Panc1 (cell line): ENCODE measurements around the gene KCNK15. TPM values are rescaled to one million over a fixed set of nuclear protein-coding genes. Genes with fewer than 3 reads are reported as not detected.
"Not testable (repeated sequence)": the region's sequence is repeated elsewhere in the genome, so short reads cannot be mapped to it uniquely, and the experiment has no call there.

Source experiments
- ATAC-seq: fragments of 200-7000 bp; cut with Tn5 transposase; 2 replicates; pipeline ENCODE4 v1.9.1; 2020; ENCODE audit warnings: mild to moderate bottlenecking, moderate library complexity
- Bru-seq: library from RNA; stranded (reverse); fragments of 400-500 nt; gene quantifications from one replicate; lab custom pipeline; 2021; lab: Mats Ljungman, UMichigan
- BruChase-seq, 2 experiments: library from RNA; stranded (reverse); fragments of 400-500 nt; gene quantifications; one replicate each; lab custom pipeline; 2021; lab: Mats Ljungman, UMichigan
- BruUV-seq: library from RNA; stranded (reverse); fragments of 400-500 nt; replicated peaks from 2 replicates; lab custom pipeline; 2021; lab: Mats Ljungman, UMichigan
- CTCF ChIA-PET: fragments of 300-600 bp; sonication (Branson Sonifier 250); formaldehyde crosslinking; loops from one replicate; lab custom pipeline; 2022; ENCODE audit warnings: antibody characterized with exemption; lab: Charles Lee
- POLR2A ChIA-PET: fragments of 300-600 bp; sonication (Branson Sonifier 250); formaldehyde crosslinking; loops from one replicate; lab custom pipeline; 2022; ENCODE audit warnings: antibody characterized with exemption; lab: Charles Lee
- DNase-seq: peaks from one replicate; pipeline ENCODE4 v3.0.0-alpha.2; 2010; ENCODE audit warnings: low read depth, low spot score
- H3K27ac ChIP-seq: 2 replicates; pipeline ENCODE4 v1.5.1; 2011; ENCODE audit warnings: mild to moderate bottlenecking, low read length, inconsistent platforms
- H3K27me3 ChIP-seq: fragments of 200-500 bp; sonication (Bioruptor generic); 2 replicates; pipeline ENCODE4 v1.6.0; 2014; ENCODE audit warnings: low read length, inconsistent platforms; ENCODE audit not compliant: control insufficient read depth, insufficient read depth
- H3K36me3 ChIP-seq: fragments of 200-500 bp; sonication (Bioruptor generic); 2 replicates; pipeline ENCODE4 v1.5.1; 2014; ENCODE audit warnings: inconsistent platforms, mild to moderate bottlenecking, low read length, moderate library complexity; ENCODE audit not compliant: control insufficient read depth, insufficient read depth
- H3K4me1 ChIP-seq: 2 replicates; pipeline ENCODE4 v1.5.1; 2011; ENCODE audit warnings: inconsistent platforms, mild to moderate bottlenecking, low read length, moderate library complexity; ENCODE audit not compliant: control insufficient read depth, insufficient read depth
- H3K4me3 ChIP-seq, 2 experiments: 2 replicates each; pipeline ENCODE4 v1.5.1; 2011 to 2012; ENCODE audit warnings: low read depth in 2 of 2, low read length in 2 of 2, mild to moderate bottlenecking in 2 of 2, inconsistent platforms in 1 of 2, moderate library complexity in 1 of 2
- H3K9me3 ChIP-seq: fragments of 200-500 bp; sonication (Bioruptor generic); 2 replicates; pipeline ENCODE4 v1.5.1; 2014; ENCODE audit warnings: low read depth, mild to moderate bottlenecking, inconsistent platforms, low read length, moderate library complexity; ENCODE audit not compliant: control insufficient read depth, insufficient read depth
- POLR2AphosphoS5 ChIP-seq: IDR thresholded peaks from 2 replicates; pipeline ENCODE4 v1.6.1; 2012; ENCODE audit warnings: mild to moderate bottlenecking, low read depth, low read length, moderate library complexity
- SIN3A ChIP-seq: IDR thresholded peaks from 2 replicates; pipeline ENCODE4 v1.6.1; 2012; ENCODE audit warnings: low read depth, mild to moderate bottlenecking, low read length, moderate library complexity, borderline replicate concordance; ENCODE audit not compliant: insufficient read depth
- TCF7L2 ChIP-seq: IDR thresholded peaks from 2 replicates; pipeline ENCODE4 v1.6.1; 2011; ENCODE audit warnings: mild to moderate bottlenecking, low read depth, low read length, inconsistent platforms
- in situ Hi-C: cut with HindIII; loops from 2 replicates; pipeline ENCODE4 v1.10.0; 2016; ENCODE audit warnings: low sequenced_read_pairs, low pct_unique_long_range_greater_than_20kb
- intact Hi-C: fragments of 100-400 bp; cut with micrococcal nuclease; formaldehyde crosslinking; loops from one replicate; pipeline ENCODE4 v1.10.0; 2022; ENCODE audit not compliant: unreplicated experiment
- long read RNA-seq: library from polyadenylated mRNA; unstranded; transcript quantifications from one replicate; pipeline ENCODE4 v2.0.0, GENCODE V29; 2021; ENCODE audit not compliant: unreplicated experiment
- polyA plus RNA-seq: library from polyadenylated mRNA; unstranded; fragments of >200 nt; gene quantifications from one replicate; pipeline ENCODE4 v1.2.1, GENCODE V29; 2012; ENCODE audit warnings: missing spikeins; ENCODE audit not compliant: insufficient read length
- total RNA-seq: library from RNA; stranded (reverse); gene quantifications from one replicate; pipeline ENCODE4 v1.2.1, GENCODE V29; 2021; ENCODE audit not compliant: unreplicated experiment
- TF ChIP-seq, protein P1 (sequence below): fragments of 450-650 bp; IDR thresholded peaks from 2 replicates; pipeline ENCODE4 v1.5.1; 2017; ENCODE audit warnings: mild to moderate bottlenecking
- TF ChIP-seq, protein P2 (sequence below), 2 experiments: IDR thresholded peaks; 2 replicates each; pipeline ENCODE4 v1.6.1; 2011 to 2012; ENCODE audit warnings: low read depth in 2 of 2, control low read depth in 1 of 2, low read length in 1 of 2, mild to moderate bottlenecking in 1 of 2, moderate library complexity in 1 of 2; ENCODE audit not compliant: insufficient read depth in 1 of 2

The KCNK15 gene
- total RNA-seq, result 7.4 TPM
- polyA plus RNA-seq, result 13.2 TPM
- Bru-seq, nascent RNA, result percentile 61 among the genes with signal in this experiment
- BruChase-seq, experiment 1, labeled RNA remaining after a 2-hour chase, result percentile 51 among the genes with signal in this experiment
- BruChase-seq, experiment 2, labeled RNA remaining after a 6-hour chase, result percentile 58 among the genes with signal in this experiment
- long read RNA-seq, transcript KCNK15-201 (2 exons, 2,599 nt), result major isoform, 16 of 30 reads
- long read RNA-seq, partial matches to known transcripts, result 0 of 30 reads
- long read RNA-seq, other reads (novel, unspliced or antisense), result 14 of 30 reads

DNA sequence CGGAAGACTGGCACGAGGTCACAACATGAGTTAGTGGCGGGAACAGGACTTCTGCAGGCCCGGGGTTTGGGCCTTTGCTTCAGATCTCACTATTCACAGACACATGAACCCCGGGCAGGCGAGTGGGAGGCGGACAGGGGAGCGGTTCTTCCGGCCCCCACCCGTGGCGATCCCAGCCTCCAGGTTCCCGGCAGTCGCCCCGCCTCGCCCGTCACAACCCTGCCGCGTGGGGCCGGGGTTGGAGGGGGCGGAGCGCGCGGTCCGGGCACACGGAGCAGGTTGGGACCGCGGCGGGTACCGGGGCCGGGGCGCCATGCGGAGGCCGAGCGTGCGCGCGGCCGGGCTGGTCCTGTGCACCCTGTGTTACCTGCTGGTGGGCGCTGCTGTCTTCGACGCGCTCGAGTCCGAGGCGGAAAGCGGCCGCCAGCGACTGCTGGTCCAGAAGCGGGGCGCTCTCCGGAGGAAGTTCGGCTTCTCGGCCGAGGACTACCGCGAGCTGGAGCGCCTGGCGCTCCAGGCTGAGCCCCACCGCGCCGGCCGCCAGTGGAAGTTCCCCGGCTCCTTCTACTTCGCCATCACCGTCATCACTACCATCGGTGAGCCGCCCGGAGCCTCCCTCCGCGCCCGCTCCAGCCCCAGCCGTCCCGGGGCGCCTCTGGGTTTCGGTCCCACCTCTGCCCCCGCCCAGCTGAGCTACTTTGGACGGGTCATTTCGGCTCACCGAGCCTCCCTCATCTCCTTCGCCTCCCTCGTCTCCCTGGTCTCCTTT, at the start of gene KCNK15:
Gene KCNK15, plus strand, starts transcription at position 268 of the 769 bp plus-strand sequence. Its CDS starts 46 bp downstream, at position 314.
- peak within 1 kb of the TSS; percentile 86 for H3K27ac ChIP-seq
- ChIA-PET CTCF (interaction anchor here (0.5 kb wide), 1 partner anchor 24 kb away, joined by 5 read pairs; no protein-coding TSS in a partner anchor), POLR2A (interaction anchor here (0.6 kb wide), 1 partner anchor 128 kb away, joined by 4 read pairs; no protein-coding TSS in a partner anchor)
- ATAC-seq, result peak; percentile 64
- H3K4me1 ChIP-seq, result peaks cover 25% of the 10 kb centered on the region
- no peaks in the 10 kb centered on the region for H3K36me3 ChIP-seq
- no peak for DNase-seq
- intact Hi-C loops (no loop called here), in situ Hi-C loops (no loop called here)
- BruUV-seq, result no TSS peak
- H3K9me3 ChIP-seq, result no peaks in the 10 kb centered on the region
- TF ChIP-seq TCF7L2 (no peak), POLR2AphosphoS5 (no peak), SIN3A (no peak)
- TF ChIP-seq, protein P1, sequence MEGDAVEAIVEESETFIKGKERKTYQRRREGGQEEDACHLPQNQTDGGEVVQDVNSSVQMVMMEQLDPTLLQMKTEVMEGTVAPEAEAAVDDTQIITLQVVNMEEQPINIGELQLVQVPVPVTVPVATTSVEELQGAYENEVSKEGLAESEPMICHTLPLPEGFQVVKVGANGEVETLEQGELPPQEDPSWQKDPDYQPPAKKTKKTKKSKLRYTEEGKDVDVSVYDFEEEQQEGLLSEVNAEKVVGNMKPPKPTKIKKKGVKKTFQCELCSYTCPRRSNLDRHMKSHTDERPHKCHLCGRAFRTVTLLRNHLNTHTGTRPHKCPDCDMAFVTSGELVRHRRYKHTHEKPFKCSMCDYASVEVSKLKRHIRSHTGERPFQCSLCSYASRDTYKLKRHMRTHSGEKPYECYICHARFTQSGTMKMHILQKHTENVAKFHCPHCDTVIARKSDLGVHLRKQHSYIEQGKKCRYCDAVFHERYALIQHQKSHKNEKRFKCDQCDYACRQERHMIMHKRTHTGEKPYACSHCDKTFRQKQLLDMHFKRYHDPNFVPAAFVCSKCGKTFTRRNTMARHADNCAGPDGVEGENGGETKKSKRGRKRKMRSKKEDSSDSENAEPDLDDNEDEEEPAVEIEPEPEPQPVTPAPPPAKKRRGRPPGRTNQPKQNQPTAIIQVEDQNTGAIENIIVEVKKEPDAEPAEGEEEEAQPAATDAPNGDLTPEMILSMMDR, result no peak
- TF ChIP-seq, protein P2, sequence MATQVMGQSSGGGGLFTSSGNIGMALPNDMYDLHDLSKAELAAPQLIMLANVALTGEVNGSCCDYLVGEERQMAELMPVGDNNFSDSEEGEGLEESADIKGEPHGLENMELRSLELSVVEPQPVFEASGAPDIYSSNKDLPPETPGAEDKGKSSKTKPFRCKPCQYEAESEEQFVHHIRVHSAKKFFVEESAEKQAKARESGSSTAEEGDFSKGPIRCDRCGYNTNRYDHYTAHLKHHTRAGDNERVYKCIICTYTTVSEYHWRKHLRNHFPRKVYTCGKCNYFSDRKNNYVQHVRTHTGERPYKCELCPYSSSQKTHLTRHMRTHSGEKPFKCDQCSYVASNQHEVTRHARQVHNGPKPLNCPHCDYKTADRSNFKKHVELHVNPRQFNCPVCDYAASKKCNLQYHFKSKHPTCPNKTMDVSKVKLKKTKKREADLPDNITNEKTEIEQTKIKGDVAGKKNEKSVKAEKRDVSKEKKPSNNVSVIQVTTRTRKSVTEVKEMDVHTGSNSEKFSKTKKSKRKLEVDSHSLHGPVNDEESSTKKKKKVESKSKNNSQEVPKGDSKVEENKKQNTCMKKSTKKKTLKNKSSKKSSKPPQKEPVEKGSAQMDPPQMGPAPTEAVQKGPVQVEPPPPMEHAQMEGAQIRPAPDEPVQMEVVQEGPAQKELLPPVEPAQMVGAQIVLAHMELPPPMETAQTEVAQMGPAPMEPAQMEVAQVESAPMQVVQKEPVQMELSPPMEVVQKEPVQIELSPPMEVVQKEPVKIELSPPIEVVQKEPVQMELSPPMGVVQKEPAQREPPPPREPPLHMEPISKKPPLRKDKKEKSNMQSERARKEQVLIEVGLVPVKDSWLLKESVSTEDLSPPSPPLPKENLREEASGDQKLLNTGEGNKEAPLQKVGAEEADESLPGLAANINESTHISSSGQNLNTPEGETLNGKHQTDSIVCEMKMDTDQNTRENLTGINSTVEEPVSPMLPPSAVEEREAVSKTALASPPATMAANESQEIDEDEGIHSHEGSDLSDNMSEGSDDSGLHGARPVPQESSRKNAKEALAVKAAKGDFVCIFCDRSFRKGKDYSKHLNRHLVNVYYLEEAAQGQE (IDR thresholded peaks at IDR 0.05; ENCODE audit: insufficient read depth in 1 of 2, low read depth in 2 of 2, low read length in 1 of 2), result no peak
- no peaks in the 10 kb centered on the region for H3K27me3 ChIP-seq
- H3K4me3 ChIP-seq, result peak within 1 kb of the TSS; percentile 52 to 88

DNA sequence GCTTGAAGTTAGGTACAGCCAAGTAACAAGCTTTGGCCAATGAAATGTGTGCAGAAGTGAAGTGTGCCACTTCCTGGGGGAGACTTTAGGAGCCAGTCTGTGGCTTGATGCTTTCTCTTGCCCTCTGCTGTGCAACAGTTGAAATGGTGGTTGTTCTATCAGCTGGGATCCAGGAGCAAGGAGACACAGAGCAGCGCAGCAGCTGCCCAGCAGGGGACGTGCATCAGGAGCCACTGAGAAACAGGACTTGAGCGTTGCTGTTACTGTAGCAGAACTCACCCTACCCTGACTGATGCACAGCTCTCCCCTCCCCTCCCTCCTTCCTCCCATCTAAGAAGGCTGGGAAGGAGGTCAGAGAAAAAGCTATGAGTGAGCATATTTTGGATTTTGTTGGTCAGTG, 49.4 kb upstream of the KCNK15 start:
- intact Hi-C loops (no loop called here), in situ Hi-C loops (no loop called here)
- H3K4me3 ChIP-seq, result no peak overlapping the region
- BruUV-seq, result no TSS peak
- DNase-seq (no peak), ATAC-seq (no peak)
- POLR2A ChIA-PET, result no interaction called here
- no peaks in the 10 kb centered on the region for H3K36me3 ChIP-seq
- H3K4me1 ChIP-seq, result peaks cover 53% of the 10 kb centered on the region
- CTCF ChIA-PET, result no interaction called here
- peak overlapping the region; percentile 99 for H3K27ac ChIP-seq
- H3K27me3 ChIP-seq, result no peaks in the 10 kb centered on the region
- H3K9me3 ChIP-seq, result peaks cover 6% of the 10 kb centered on the region
- TF ChIP-seq, protein P2 (IDR thresholded peaks at IDR 0.05; ENCODE audit: insufficient read depth in 1 of 2, low read depth in 2 of 2, low read length in 1 of 2), result no peak
- TF ChIP-seq SIN3A, result no peak

DNA sequence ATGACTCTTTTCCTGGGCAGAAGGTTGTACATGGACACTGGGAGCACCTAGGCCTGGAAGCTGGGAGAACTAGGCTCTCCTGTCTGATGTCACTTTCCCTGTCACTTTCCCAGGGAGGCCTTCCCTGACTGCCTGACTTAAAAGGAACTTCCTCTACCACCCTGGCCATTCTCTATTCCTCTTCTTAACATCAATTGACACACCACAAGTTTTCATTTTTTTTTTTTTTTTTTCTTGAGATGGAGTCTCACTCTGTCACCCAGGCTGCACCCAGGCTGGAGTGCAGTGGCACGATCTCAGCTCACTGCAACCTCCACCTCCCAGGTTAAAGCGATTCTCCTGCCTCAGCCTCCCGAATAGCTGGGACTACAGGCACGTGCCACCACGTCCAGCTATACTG, 48.6 kb upstream of the KCNK15 start:
- H3K36me3 ChIP-seq, H3K27me3 ChIP-seq, H3K4me3 ChIP-seq, H3K9me3 ChIP-seq, BruUV-seq, DNase-seq, ATAC-seq, in situ Hi-C loops, CTCF ChIA-PET, intact Hi-C loops: not testable (repeated sequence)
- H3K27ac ChIP-seq, result peak overlapping the region; percentile 99
- H3K4me1 ChIP-seq, result peaks cover 59% of the 10 kb centered on the region
- POLR2A ChIA-PET, result interaction anchor here (0.7 kb wide), 1 partner anchor 63 kb away, joined by 10 read pairs; no protein-coding TSS in a partner anchor
